ENCODE results near the gene AP4B1.

Gene AP4B1

GRCh38 chr1:113861641-113862040, 43.0 kb downstream of the AP4B1 start:
- no peak for ATAC-seq
- TF ChIP-seq ZNF565 (CRISPR knock-in tag; conservative IDR thresholded peaks at IDR 0.05; ENCODE audit: low read depth) (no peak), ESRRG (CRISPR knock-in tag; IDR thresholded peaks at IDR 0.05) (no peak), SNAI2 (CRISPR knock-in tag; IDR thresholded peaks at IDR 0.05) (no peak), ZC3H10 (CRISPR knock-in tag; IDR thresholded peaks at IDR 0.05) (no peak), ZNF8 (CRISPR knock-in tag; IDR thresholded peaks at IDR 0.05) (no peak), OSR1 (CRISPR knock-in tag; IDR thresholded peaks at IDR 0.05) (no peak)

- TF ChIP-seq ZNF8 (CRISPR knock-in tag; IDR thresholded peaks at IDR 0.05) (no peak), ZC3H10 (CRISPR knock-in tag; IDR thresholded peaks at IDR 0.05) (no peak), ZFP30 (CRISPR knock-in tag; IDR thresholded peaks at IDR 0.05) (no peak), TCF4 (CRISPR knock-in tag; IDR thresholded peaks at IDR 0.05; ENCODE audit: borderline replicate concordance) (no peak), OSR1 (CRISPR knock-in tag; IDR thresholded peaks at IDR 0.05) (no peak), CREB5 (CRISPR knock-in tag; IDR thresholded peaks at IDR 0.05; ENCODE audit: low read depth) (no peak), TOX (CRISPR knock-in tag; IDR thresholded peaks at IDR 0.05; ENCODE audit: borderline replicate concordance) (no peak), RARB (CRISPR knock-in tag; IDR thresholded peaks at IDR 0.05) (no peak), ZFP3 (CRISPR knock-in tag; IDR thresholded peaks at IDR 0.05) (no peak), ARNTL (CRISPR knock-in tag; IDR thresholded peaks at IDR 0.05; ENCODE audit: borderline replicate concordance, low read depth) (no peak), SNAI2 (CRISPR knock-in tag; IDR thresholded peaks at IDR 0.05) (no peak), CSDC2 (CRISPR knock-in tag; IDR thresholded peaks at IDR 0.05) (no peak), ESRRG (CRISPR knock-in tag; IDR thresholded peaks at IDR 0.05) (no peak), GLIS3 (CRISPR knock-in tag; IDR thresholded peaks at IDR 0.05) (no peak), PPARA (CRISPR knock-in tag; IDR thresholded peaks at IDR 0.05; ENCODE audit: borderline replicate concordance) (no peak)
- TF ChIP-seq, protein P1, sequence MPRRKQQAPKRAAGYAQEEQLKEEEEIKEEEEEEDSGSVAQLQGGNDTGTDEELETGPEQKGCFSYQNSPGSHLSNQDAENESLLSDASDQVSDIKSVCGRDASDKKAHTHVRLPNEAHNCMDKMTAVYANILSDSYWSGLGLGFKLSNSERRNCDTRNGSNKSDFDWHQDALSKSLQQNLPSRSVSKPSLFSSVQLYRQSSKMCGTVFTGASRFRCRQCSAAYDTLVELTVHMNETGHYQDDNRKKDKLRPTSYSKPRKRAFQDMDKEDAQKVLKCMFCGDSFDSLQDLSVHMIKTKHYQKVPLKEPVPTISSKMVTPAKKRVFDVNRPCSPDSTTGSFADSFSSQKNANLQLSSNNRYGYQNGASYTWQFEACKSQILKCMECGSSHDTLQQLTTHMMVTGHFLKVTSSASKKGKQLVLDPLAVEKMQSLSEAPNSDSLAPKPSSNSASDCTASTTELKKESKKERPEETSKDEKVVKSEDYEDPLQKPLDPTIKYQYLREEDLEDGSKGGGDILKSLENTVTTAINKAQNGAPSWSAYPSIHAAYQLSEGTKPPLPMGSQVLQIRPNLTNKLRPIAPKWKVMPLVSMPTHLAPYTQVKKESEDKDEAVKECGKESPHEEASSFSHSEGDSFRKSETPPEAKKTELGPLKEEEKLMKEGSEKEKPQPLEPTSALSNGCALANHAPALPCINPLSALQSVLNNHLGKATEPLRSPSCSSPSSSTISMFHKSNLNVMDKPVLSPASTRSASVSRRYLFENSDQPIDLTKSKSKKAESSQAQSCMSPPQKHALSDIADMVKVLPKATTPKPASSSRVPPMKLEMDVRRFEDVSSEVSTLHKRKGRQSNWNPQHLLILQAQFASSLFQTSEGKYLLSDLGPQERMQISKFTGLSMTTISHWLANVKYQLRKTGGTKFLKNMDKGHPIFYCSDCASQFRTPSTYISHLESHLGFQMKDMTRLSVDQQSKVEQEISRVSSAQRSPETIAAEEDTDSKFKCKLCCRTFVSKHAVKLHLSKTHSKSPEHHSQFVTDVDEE (CRISPR knock-in tag; IDR thresholded peaks at IDR 0.05), result no peak
- TF ChIP-seq, protein P2, sequence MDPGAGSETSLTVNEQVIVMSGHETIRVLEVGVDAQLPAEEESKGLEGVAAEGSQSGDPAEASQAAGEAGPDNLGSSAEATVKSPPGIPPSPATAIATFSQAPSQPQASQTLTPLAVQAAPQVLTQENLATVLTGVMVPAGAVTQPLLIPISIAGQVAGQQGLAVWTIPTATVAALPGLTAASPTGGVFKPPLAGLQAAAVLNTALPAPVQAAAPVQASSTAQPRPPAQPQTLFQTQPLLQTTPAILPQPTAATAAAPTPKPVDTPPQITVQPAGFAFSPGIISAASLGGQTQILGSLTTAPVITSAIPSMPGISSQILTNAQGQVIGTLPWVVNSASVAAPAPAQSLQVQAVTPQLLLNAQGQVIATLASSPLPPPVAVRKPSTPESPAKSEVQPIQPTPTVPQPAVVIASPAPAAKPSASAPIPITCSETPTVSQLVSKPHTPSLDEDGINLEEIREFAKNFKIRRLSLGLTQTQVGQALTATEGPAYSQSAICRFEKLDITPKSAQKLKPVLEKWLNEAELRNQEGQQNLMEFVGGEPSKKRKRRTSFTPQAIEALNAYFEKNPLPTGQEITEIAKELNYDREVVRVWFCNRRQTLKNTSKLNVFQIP (CRISPR knock-in tag; IDR thresholded peaks at IDR 0.05; ENCODE audit: borderline replicate concordance, low read depth), result no peak
- TF ChIP-seq, protein P3, sequence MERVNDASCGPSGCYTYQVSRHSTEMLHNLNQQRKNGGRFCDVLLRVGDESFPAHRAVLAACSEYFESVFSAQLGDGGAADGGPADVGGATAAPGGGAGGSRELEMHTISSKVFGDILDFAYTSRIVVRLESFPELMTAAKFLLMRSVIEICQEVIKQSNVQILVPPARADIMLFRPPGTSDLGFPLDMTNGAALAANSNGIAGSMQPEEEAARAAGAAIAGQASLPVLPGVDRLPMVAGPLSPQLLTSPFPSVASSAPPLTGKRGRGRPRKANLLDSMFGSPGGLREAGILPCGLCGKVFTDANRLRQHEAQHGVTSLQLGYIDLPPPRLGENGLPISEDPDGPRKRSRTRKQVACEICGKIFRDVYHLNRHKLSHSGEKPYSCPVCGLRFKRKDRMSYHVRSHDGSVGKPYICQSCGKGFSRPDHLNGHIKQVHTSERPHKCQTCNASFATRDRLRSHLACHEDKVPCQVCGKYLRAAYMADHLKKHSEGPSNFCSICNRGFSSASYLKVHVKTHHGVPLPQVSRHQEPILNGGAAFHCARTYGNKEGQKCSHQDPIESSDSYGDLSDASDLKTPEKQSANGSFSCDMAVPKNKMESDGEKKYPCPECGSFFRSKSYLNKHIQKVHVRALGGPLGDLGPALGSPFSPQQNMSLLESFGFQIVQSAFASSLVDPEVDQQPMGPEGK (CRISPR knock-in tag; IDR thresholded peaks at IDR 0.05; ENCODE audit: borderline replicate concordance), result no peak
- peak; percentile 89 for ATAC-seq
Observed at GRCh38 chr1:113860891-113861290, 43.7 kb downstream of the AP4B1 start.

DNA sequence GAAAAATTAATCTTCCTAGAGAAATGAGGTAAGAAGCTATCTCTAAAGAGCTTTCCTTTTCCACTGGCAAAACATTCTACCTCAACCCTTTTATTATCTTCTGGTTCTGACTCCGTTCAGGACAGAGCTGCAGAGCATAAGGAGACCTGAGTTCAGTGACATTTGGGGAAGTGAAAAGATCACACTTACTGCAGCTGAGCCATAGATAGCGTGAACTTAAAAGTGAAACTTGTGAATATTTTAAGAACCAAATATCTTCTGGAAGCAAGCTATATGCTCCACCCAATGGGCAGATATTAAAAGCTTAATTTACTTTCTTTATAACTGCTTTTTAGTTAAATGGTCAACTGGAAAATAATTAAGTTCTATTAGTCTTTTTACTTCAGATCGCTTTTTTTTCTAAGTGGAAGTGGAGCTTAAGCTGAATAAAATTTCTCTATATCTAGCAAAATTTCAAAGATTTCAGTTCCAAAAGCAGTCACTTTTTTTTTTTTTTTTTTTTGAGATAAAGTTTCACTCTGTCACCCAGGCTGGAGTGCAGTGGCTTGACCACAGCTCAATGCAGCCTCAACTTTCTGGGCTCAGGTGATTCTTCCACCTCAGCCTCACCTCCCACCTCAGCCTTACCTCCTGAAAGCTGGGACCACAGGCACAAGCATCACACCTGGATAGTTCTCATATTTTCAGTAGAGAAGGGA, 45.0 kb downstream of the AP4B1 start:
- no peak for ATAC-seq
- TF ChIP-seq TCF4 (CRISPR knock-in tag; IDR thresholded peaks at IDR 0.05; ENCODE audit: borderline replicate concordance), result no peak
- TF ChIP-seq, protein P1 (CRISPR knock-in tag; IDR thresholded peaks at IDR 0.05), result no peak
- no peak for TF ChIP-seq ZNF70 (CRISPR knock-in tag; IDR thresholded peaks at IDR 0.05)
- TF ChIP-seq ARNTL (CRISPR knock-in tag; IDR thresholded peaks at IDR 0.05; ENCODE audit: borderline replicate concordance, low read depth), result no peak
- TF ChIP-seq ISL1 (CRISPR knock-in tag; IDR thresholded peaks at IDR 0.05), result no peak
- TF ChIP-seq CREB5 (CRISPR knock-in tag; IDR thresholded peaks at IDR 0.05; ENCODE audit: low read depth), result no peak
- TF ChIP-seq ZC3H10 (CRISPR knock-in tag; IDR thresholded peaks at IDR 0.05), result no peak
- TF ChIP-seq ZNF565 (CRISPR knock-in tag; conservative IDR thresholded peaks at IDR 0.05; ENCODE audit: low read depth), result no peak
- no peak for TF ChIP-seq CSDC2 (CRISPR knock-in tag; IDR thresholded peaks at IDR 0.05)
- no peak for TF ChIP-seq GLIS3 (CRISPR knock-in tag; IDR thresholded peaks at IDR 0.05)
- no peak for TF ChIP-seq ZFP30 (CRISPR knock-in tag; IDR thresholded peaks at IDR 0.05)

All from SK-N-SH treated with all-trans-retinoic acid at 6 μM for 48 hours (cell line).